ENCODE data around the gene RPS6KL1.

RPS6KL1 gene

DNA sequence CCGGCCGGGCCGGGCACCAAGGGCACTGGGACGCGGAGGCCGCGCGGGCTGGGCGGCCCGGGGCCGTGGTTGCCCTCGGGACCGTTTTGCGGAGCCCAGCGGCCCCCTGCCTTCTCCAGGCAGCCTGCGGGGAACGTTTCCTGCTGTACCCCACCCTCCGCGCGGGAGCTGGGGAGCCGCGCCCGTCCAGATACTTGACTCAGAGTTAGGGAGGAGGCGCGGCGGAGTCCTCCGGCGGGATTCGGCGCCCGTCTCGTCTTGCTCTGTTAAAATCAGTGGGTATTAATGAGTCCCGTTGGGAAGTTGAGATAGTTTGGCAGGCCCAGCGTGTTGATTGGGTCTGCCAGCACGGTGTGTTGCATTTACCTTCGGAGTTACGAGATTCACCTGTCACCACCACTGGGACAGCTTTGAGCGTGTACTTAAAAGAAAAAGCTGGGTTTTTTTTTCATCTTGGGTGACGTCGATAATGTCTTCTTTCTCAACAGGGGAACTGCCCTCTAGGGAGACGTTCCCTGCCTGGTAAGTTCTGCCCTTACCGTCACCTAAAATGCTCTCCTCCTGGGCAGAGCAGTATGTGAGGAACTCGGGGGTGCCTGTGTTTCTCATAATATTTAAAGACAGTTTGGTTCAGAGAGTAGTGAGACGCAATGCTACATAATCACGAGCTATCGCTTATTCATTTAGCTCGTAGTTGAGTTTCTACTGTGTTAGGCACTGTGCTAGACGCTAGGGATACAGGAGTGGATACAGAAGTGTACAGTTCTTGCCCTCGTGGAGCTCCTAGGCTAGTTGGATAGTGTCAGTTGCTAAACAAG lies 40.7 kb downstream of the RPS6KL1 start:
- DNase-seq (ENCODE audit: low read depth): peak; percentile 15

DNA sequence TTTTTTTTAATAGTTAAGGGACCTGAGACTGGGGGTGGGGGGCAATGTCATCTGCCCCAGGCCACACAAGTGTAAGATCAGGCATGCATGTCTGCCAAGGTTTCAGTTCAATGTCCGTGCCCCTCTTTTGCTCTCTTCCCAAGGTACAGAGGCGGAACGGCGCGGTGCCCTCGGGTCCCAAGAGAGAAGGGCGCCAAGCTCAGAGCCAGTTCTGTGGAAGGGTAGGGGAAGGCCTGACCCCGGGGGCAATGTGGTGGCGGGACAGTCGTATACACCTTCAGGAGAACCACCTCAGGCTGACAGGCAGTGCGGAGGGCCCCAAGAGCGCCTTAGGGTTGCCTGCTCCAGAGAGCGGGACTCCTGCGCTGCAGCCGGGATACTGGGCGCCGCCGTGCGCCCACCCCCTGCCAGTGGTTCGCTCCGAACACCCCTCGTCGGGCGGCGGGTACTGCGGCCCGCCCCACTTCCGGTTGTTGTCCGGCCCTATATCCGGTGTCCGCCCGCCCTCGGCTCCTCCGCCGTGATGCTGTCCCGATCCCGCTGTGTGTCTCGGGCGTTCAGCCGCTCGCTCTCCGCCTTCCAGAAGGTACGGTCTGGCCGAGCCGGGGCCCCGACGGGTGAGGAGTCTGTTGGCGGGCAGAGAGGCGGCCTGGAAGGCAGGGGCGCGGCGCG lies 41.5 kb downstream of the RPS6KL1 start, which contains the start of gene DLST:
Gene DLST (plus strand): TSS at position 486 of the 672 bp plus-strand sequence. CDS start 38 bp downstream, at position 524.
- DNase-seq (ENCODE audit: low read depth): peak; percentile 70

DNA sequence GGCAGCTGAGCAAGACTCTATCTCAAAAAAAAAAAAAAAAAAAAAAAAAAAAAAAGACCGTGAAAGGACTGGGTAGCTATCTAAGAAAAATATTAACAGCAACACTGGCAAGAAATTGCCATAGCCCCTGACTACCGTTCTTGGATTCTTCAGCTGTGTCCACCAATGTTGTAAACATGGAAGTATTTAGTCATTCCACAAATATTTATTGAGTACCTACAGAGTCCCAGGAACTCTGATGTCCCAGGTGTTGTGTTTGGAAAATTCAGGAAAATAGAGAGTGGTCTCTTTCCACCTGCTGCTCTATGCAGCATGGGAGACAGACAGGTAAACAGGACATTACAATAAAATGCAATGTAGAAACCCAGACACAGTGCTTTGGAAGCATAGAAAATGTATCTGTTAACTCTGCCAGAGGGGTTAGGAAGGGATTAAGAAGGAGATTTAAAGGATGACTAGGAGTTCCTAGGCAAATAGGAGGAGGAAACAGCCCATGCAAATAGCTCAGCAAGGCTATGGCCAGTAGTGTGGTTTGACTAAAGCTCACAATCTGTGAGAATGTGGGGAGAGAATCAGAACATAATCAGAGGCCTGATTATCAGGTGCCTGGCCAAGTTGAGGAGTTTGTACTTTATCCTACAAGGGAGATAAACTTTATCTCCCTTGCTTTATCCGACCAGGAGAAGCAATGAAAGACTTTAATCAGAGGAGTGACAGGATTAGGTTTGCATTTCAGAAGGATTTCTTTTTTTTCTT lies 43.5 kb downstream of the RPS6KL1 start:
- DNase-seq (ENCODE audit: low read depth): no peak

DNA sequence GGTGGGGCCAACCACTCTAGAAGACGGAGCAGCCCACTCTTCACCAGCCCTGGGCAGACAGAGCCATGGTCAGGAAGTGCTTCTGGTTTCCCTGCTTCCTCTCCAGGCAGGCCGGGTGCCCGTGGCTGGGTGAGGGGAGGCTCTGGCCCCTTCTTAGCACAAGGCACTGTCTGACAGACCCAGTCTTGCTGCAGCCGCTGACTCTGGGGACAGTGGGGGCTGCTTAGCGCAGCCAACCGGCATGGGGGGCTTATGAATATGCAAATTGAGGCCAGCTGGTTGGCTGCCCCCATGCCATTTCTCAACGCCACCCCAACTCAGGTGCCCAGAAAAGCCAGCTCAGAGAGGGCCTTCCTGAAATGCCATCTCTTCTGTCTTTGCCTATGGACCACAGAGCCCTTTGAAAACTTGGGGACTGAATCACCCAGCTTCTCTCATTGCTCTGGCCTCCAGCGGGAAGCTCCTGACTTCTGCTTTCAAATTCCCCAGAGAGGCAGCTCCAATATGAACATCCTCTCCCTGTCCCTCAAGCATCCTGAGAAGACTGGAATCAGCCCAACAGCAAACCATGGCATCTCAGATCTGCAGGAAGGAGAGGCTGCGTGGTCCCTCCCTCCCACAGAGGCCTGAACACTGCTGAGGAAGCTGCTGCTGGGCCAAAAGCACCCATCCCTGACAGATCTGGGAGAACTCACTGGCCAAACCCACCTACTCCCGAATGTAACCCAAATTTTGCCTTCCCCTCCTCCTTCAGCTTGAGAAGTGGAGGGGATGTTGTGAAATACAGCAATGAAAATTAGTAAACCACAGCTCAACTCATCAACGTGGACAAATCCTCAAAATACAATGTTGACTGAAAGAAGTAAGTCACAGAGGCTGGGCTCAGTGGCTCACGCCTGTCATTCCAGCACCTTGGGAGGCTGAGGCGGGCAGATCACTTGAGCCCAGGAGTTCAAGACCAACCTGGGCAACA lies 46.8 kb downstream of the RPS6KL1 start, which contains the start of gene PROX2:
Gene PROX2 (minus strand): TSS at position 205 of the 973 bp plus-strand sequence. CDS start 12,311 bp downstream, outside the sequence.
- DNase-seq (ENCODE audit: low read depth): no peak

DNA sequence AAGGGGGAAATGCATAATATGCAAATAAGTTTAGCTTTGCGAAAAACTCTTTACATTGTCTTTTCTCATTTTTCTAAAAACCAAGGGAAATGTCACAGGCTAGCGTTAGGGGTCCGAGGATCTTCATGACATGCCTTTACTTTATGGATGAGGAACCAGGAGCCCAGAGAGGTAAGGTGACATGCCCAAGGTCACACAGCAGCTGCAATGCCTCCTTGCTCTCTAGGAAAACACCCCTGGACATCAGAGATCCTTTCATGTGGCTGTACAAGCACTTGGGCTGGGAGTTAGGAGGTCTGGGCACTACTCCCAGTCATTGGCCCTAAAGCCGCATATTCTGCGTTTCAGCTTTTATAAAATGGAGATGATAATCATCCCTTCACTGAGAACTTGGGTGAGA lies 47.9 kb downstream of the RPS6KL1 start:
- no peak for DNase-seq (ENCODE audit: low read depth)

DNA sequence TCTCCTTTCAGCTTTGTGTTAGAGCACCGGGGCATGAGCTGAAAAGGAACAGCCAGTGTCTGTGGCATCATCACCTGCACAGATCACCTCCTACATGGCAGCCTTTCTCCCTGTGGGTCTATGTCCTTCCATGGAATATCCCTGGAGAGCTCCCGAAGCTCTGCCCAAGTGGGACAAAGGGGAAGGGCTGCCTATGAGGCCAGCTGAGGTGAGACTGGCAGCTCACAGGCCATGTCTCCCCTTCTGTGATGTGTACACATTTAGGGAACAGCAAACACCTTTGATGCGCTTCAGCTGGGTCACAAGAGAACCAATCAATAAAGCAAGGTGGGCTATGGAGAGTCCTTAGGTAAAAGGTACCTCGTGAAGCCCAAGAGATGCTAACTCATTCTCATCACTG lies 51.2 kb downstream of the RPS6KL1 start:
- DNase-seq (ENCODE audit: low read depth): no peak

DNA sequence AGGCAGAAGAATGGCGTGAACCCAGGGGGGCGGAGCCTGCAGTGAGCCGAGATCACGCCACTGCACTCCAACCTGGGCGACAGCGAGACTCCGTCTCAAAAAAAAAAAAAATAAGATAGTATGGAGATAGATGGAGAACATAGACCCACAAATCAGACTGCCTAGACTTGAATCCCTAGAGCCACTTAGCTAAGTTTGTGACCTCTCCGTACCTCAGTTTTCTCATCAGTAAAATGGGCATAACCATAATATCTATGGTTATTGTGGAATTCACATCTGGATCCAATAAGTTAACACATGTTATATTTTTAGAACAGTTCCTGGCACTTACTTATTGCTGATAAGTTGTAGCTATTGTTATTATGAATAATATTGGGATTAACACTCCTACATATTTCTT lies 54.3 kb downstream of the RPS6KL1 start:
- DNase-seq (ENCODE audit: low read depth): no peak

DNA sequence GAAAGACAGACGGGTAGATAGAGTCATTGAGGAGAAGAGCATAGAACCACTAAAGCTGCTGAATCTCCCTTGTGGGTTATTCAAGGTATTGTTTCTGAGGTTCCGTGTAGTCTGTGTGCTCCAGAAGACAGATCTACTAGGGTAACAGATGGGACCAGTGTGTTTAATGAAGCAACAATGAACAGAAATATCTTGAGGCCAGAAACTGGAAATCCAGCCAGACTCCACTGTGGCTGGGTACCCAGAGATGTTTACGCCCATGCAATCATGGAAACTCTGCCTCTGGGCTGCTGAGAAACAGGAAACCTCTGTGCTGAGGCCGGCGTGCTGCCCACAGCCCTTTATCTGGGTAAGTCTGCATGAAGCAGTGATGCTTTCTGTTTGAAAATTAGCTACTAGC lies 55.4 kb downstream of the RPS6KL1 start:
- peak; percentile 16 for DNase-seq (ENCODE audit: low read depth)

DNA sequence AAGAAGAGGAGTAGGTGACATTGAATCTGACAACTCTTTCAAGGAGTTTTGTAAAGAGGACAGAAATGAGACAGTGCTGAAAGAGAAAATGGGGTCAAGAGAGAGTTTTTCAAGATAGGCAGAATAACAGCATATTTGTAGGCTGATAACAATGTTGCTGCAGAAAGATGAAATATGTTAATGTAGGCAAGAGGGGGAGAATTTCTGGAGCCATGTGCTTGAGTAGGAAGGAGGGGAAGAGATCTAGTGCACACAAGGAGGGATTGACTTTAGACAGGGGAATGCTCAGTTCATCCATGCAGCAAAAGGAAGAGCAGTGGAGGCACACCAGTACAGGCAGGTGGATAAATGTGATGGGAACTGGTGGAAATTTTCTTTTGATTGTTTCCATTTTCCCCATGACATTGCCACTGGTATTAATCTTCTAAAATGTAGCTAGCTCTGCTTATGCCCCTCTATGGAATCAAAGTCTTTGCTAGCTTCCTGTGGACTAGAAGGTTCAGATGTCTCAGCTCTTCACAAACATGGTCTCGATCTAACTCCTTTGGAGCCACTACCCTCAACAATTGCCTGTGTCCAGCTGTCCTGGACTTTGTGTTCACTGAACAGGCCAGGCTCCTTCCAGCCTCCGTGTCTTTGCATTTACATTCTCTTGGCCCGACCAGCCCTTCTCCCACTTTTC lies 56.2 kb downstream of the RPS6KL1 start:
- DNase-seq (ENCODE audit: low read depth): no peak

DNA sequence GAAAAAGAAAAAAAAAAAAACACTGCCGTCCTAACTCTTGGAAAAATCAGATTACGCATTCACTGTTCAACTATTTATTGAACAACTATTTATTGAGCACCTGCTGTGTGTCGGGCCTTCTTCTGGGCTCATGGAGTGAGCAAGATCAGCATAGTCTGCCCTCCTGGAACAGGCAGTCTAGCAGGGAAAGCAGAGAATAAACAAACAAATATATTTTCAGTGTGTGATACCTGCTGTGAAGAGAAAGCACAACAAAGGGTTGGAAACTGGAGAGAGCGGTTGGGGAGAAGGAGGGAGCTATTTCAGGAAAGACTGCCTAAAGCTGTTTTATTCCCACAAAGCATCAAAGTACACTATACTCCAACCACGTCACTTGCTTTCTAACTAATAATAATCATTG lies 57.9 kb downstream of the RPS6KL1 start:
- no peak for DNase-seq (ENCODE audit: low read depth)

DNA sequence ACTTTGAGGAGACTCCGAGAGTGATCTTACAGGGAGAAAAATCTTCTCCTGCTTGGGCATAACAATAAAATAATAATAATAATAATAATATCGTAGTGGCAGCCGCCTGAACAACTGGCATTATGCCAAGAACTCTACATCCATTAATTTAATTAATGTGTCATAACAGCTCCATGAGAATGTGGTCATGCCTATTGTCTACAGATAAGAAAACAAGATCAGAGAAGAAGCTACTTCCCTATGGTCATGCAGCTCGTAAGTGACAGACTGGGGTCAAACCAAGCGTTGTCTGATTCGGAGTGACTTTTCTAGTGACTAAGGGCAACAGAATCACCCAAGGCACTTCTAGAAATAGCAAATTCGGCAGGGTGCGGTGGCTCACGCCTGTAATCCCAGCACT lies 58.9 kb downstream of the RPS6KL1 start:
- no peak for DNase-seq (ENCODE audit: low read depth)

DNA sequence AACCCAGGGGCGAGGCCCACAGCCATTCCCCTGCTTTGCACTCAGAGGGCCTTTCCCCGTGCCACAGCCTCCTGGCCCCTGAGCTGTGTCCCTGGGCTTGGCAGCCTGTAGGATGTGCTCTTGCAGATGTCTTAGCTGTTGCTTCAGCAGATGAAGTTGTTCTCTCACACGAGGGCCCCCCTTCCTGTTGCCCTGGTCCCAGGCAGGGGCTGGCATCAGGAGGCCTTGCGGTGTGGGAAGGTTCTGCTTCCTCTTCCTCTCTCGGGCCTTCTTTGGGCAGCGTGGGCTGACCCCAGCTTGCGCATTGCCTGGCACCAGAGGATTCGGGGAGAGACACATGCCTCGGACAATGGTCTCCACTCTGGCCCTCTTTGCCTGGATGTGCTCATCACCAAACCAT lies 59.8 kb downstream of the RPS6KL1 start:
- DNase-seq (ENCODE audit: low read depth): no peak

DNA sequence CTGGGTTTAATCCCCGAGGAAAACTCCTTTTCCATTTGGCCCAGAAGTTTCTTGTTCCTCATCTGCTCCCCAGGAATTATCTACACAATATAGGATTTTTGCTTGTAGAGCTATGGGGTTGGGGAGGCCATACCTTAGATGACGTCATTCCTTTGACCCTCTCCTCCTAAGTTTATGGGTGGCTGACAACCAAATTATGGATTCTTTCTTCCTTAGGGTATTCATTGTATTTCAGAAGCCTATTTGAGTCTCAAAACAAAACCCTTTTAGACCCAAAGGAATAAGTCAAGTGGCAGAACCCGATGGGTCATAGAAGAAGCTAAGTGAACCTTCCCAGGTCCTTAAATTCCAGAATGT lies 61.3 kb downstream of the RPS6KL1 start:
- DNase-seq (ENCODE audit: low read depth): no peak

DNA sequence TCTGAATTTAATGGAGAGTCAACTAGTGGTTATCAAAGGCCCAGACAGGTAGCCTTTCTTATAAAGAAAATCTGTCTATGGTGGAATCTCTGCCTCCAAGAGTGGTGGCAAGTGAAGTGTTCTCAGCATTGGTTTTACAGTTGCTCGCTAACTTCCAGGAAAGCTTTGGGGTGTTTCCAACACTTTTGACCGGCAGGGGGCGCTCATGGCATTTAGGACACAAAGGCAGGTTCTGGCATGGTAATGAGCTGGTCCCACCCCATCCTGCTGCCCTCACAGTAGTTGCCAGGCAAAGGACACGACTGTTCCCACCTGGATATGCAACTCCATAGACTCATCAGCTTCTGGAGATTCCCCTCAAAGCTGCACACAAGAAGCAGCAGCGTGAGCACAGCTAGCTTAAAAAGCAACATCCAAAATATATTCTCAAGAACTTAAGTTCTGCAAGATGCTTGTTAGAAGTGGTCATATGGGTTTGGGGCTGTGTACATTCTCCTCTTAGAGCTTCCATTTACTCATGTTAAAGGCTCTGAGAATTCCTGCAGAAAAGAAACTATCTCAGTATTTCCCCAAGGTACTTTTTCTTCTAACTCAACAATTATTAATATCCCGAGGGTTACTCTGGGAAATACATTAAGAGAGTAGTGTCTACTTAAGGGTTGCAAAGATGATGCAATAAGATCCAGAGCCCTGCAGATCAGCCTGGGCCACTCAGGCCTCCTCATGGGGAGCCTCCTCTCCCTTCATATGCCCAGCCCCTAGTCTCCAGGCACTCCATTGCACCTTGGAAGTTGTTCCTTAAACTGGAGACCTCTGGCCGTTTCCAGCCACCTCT lies 61.9 kb downstream of the RPS6KL1 start:
- peak; percentile 95 for DNase-seq (ENCODE audit: low read depth)

DNA sequence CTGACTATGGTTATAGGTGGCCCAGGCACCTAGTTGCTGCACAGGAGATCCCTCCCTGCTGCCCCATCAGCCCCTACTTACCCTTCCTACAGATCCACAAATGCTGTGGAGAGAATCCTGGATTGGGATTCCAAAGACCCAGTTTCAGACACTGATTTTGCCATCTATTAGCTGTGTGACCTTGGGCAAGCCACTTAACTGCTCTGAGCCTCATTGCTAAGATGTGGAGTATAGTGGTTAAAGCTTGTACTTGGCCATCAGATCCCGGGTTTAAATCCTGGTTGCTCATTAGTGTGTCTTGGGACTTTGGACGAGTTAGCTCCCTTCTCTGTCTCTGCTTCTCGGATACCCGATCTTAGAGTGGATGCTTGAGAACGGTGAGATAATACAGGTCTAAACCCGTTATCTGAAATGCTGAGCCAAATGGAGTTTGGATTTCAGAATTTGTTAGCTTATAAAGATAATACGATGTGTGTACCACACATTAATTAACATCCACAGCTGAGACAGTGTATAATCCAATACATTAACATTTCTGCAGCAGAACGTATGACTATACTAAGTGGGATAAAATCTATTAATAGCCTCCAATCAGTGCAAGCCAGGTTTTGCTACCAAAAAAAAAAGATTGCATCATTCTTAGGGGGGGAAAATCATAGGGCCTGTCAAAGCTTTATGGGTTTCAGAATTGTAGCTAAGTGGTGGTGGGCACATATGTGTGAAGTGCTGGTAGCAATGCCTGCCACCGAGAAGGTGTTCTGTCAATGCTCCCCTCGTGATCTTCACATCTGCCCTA lies 63.1 kb downstream of the RPS6KL1 start:
- DNase-seq (ENCODE audit: low read depth): no peak

DNA sequence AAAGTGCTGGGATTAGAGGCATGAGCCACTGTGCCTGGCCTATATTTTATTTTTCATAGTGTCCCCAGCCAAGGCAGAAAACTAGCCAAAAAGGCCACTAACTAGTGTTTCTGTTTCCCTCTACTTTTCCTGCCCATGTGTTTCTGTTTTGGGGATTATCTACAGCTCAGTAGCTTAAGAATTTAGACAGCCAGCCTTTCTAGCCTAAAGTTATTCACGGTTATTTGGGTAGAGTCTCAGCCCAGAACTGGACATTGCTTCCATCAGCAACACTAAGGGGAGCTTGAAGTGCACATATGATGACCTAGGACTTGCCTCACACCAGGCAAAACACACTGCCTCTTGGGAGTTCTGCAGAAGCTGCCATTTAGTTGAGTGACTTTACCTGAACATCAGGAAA lies 65.0 kb downstream of the RPS6KL1 start:
- DNase-seq (ENCODE audit: low read depth): no peak

DNA sequence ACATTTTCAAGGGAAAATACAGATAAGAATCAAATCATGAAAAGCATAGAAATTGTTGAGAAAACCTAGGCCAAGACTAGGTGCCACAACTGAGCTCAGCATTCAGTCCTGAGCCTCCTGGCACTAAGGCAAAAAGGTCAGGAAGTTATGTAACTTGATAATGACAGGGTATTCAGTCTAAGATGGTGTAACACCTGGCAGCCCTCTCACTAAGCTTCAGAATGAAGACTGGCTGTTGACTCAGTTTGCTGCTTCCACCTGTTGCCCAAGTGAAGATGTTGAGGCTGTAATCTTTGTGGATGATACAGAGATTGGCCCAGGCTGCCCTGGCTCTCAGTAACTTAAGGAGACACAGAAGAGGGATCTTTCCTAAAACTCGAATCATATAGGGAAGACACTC lies 66.7 kb downstream of the RPS6KL1 start:
- DNase-seq (ENCODE audit: low read depth): no peak

DNA sequence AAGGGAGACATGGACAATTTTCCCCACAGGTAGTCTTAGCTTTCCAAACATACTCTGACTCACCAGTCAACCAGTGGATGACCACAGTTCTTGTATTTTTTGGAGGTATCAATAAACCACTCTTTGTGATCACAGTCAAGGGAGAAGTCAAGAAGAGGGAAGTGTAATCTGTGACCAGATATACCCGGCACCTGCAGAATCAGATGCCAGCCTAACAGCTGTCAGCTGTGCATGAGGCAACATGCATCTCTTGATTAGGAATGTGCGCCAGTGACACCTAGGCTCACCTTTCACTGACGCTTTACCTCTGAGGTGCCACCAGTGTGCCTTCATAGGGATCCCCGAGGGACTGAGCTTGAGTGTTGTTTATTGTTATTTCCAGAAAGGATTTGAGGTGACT lies 67.1 kb downstream of the RPS6KL1 start:
- no peak for DNase-seq (ENCODE audit: low read depth)

DNA sequence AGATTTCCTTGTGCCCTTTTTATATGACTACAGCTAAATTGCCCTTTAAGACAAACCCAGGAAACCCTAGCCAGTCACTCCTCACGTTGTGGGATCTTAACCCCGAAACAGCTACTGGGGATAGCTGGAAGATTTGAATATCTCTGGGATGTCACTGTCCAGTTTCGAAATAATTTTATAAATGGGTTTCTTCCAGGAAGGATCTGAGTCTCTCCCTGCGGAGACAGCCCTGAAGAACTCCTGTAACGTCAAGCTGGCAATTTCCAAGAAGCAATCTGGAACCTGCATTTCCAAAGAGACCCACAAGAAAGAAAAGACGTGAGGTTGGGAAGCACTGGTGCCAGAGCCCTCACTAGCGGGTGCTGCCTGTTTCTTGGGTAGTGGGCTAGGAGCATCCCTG lies 68.0 kb downstream of the RPS6KL1 start:
- no peak for DNase-seq (ENCODE audit: low read depth)
